ENCODE data around the gene GPR35.

GPR35 gene

DNA sequence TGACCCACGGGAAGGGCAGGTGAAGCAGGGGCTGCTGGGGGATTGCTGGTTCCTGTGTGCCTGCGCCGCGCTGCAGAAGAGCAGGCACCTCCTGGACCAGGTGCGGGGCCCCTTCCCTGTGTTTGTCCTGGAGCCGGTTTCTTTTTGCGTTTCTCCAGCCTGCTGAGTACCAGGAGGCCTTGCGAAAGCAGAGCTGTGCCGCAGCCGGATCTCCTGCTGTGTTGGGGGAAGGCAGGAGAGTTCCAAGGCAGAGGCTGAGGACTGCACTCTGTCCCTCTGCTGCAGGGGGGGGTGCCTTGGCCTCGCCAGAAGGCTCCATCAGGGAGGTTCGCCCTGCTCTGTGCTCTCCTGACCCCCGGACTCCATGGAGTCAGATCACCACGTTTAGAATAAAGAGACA lies 35.9 kb upstream of the GPR35 start:
- DNase-seq (ENCODE audit: low spot score): no peak

GRCh38 chr2:240589850-240590525 lies 35.3 kb upstream of the GPR35 start:
- DNase-seq (ENCODE audit: low spot score): no peak

DNA sequence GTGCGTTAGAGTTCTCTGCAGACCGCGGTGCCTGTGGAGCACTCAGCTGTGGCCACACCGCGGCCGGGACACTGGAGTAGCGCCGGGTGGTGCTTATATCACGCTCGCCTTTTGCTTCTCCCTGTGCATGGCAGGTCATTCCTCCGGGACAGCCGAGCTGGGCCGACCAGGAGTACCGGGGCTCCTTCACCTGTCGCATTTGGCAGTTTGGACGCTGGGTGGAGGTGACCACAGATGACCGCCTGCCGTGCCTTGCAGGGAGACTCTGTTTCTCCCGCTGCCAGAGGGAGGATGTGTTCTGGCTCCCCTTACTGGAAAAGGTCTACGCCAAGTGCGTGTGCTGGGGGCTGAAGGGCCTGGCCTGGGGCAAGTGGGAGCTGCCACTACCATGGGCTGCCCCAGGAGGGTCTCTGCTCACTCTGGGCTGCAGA lies 34.6 kb upstream of the GPR35 start:
- no peak for DNase-seq (ENCODE audit: low spot score)

- no peak for DNase-seq (ENCODE audit: low spot score)
Observed at GRCh38 chr2:240591226-240591625, 34.1 kb upstream of the GPR35 start.

- no peak for DNase-seq (ENCODE audit: low spot score)
Observed at GRCh38 chr2:240591784-240592183, 33.5 kb upstream of the GPR35 start.

GRCh38 chr2:240593026-240593702 lies 32.1 kb upstream of the GPR35 start:
- DNase-seq (ENCODE audit: low spot score): no peak

DNA sequence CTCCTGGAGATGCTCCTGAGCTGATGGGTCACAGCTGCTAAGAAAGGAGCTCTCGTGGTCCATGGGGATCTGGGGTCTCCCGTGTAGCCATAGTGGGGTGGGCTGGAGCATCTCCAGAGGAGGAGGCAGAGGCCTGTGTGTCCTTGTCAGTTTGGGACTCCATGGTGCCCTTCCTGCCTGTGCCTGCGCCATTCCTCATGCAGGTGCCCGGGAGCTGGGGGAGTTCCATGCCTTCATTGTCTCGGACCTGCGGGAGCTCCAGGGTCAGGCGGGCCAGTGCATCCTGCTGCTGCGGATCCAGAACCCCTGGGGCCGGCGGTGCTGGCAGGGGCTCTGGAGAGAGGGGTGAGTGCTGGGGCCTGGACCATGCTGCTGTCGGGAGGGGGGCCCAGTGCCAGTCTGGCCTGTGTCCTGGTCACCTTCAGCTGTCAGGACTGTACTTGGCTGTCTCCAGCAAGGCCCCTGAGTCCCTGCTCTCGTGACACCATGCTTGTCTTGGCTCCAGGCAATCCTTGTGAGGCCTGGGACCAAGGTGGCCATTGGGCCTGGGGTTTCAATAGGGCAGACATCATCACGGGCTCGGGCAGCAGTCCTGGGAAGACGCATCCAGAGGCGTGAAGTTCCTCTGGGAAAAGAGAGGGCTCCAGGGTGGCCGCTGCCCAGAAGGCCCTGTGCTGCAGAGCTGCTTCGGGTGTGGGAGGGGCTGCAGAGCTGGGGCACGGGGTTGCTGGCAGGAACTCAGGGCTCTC lies 31.4 kb upstream of the GPR35 start:
- no peak for DNase-seq (ENCODE audit: low spot score)

GRCh38 chr2:240594511-240595380 lies 30.5 kb upstream of the GPR35 start:
- no peak for DNase-seq (ENCODE audit: low spot score)

- DNase-seq (ENCODE audit: low spot score): peak; percentile 51
Observed at GRCh38 chr2:240595381-240596079, 29.8 kb upstream of the GPR35 start.

DNA sequence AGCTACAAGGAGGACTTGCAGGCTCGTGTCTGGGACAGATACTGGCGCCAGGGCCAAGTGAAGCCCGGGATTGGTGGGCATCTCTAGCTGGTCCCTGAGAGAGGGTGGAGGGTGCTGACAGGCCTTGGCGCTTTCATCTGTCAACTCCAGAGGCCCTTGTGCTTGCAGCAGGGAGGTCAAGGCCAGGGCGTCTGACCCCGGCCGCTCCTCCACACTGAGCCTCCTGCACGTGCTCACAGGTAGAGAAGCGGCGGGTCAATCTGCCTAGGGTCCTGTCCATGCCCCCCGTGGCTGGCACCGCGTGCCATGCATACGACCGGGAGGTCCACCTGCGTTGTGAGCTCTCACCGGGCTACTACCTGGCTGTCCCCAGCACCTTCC lies 29.2 kb upstream of the GPR35 start:
- DNase-seq (ENCODE audit: low spot score): no peak

DNA sequence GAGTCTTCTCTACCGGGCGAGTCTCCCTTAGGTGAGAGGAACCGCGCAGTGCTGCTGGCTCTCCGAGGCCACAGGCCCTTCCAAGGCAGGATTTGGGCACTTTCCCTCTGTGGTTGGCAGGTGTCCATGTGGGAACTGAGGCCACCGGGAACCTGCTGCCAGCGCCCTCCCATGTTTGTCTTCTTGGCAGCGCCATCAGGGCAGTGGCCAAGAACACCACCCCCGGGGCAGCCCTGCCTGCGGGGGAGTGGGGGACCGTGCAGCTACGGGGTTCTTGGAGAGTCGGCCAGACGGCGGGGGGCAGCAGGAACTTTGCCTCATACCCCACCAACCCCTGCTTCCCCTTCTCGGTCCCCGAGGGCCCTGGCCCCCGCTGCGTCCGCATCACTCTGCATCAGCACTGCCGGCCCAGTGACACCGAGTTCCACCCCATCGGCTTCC lies 28.8 kb upstream of the GPR35 start:
- DNase-seq (ENCODE audit: low spot score): peak; percentile 92

DNA sequence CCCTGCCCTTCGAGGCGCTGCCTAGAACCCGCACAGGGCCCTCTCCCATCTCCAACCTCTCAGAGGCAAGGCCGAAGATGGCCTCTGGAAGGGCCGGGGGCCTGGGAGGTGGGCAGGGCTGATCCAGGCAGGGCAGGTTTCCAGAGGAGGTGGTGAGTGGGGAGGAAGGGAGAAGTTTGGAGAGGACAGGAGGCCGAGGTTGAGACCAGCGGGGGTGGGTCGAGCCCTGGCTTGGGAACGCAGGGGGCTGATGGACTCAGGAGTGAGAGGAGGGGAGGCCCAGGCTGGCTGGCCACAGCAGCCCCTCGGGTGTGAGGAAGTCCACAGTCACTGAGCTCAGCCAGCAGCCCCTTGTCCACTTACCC lies 28.2 kb upstream of the GPR35 start:
- DNase-seq (ENCODE audit: low spot score): no peak

- no peak for DNase-seq (ENCODE audit: low spot score)
Observed at GRCh38 chr2:240597419-240598181, 27.7 kb upstream of the GPR35 start.

GRCh38 chr2:240598311-240598911 lies 26.9 kb upstream of the GPR35 start:
- DNase-seq (ENCODE audit: low spot score): no peak

- DNase-seq (ENCODE audit: low spot score): no peak
Observed at GRCh38 chr2:240599141-240599583, 26.1 kb upstream of the GPR35 start.

GRCh38 chr2:240600451-240600961 lies 24.8 kb upstream of the GPR35 start:
- DNase-seq (ENCODE audit: low spot score): no peak

- DNase-seq (ENCODE audit: low spot score): no peak
Observed at GRCh38 chr2:240601061-240601830, 24.0 kb upstream of the GPR35 start.

- no peak for DNase-seq (ENCODE audit: low spot score)
Observed at GRCh38 chr2:240601831-240602160, 23.5 kb upstream of the GPR35 start.

DNA sequence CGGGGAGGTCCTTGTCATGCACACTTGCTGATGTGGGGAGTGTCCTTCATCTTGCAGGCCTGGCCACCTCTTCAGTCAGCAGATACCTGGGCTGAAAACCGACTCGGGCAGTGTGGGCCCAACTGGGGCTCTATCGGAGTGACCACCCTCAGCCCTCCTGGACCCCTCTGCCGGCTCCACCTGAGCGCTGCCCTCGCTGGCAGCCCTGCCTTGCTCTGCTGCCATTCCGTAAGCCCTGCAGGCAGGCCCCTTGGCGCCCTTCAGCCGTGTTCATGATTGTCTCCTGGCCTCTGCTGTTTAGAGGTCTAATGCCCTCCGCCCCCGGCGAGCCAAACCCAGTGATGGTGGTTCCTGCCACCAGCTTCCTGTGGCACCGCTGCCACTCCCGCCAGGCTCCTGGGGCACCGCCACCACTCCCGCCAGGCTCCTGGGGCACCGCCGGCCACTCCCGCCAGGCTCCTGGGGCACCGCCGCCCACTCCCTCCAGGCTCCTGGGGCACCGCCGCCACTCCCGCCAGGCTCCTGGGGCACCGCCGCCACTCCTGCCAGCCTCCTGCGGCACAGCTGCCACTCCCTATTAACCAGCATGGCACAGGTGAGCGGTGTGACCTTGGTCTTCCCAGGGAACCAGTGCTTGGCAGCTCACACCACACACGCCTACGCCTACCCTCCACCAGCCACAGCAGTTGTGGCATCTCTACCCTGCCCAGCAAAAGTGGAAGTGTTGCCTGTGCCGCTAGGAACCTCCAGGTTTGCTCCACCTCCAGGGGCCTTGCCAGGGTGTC lies 22.8 kb upstream of the GPR35 start:
- no peak for DNase-seq (ENCODE audit: low spot score)
